Measurements from ENCODE around the gene SPATA2L. TPM values are rescaled to one million over a fixed set of nuclear protein-coding genes. Genes with fewer than 3 reads are reported as not detected.
A peak's percentile ranks its signal among the peaks of the same experiment; 100 is the strongest.

Gene SPATA2L
- total and polyA plus RNA-seq, 2 of the 13 experiments (the other 11 are each of a cell fraction or from before 2014, with no cell fraction given), result 9.1 to 20.7 TPM

GRCh38 chr16:89716493-89716892 is 15.0 kb upstream of the SPATA2L start:
- WGBS (ENCODE audit: low lambda C conversion rate), result 98% methylated on average over 14 of the region's 15 CpGs
- FAIRE-seq, result no peak

More at GRCh38 chr16:89716493-89716892, 15.0 kb upstream of the SPATA2L start:
- in situ Hi-C loops (cut with HindIII; ENCODE audit: extremely low pct_ligation_motif_present, low pct_unique_long_range_greater_than_20kb) (no loop called here), intact Hi-C loops (cut with micrococcal nuclease; ENCODE audit: unreplicated experiment) (no loop called here)
- CTCF ChIA-PET (ENCODE audit: low intra/inter-chr PET ratio, low total read pairs), result no interaction called here
- TF ChIP-seq ZBTB42 (CRISPR knock-in tag; IDR thresholded peaks at IDR 0.05), result no peak
- TF ChIP-seq ZNF672 (CRISPR knock-in tag; IDR thresholded peaks at IDR 0.05), result no peak
- TF ChIP-seq HOXD1 (CRISPR knock-in tag; IDR thresholded peaks at IDR 0.05), result no peak
- TF ChIP-seq MAX (IDR thresholded peaks at IDR 0.05), result no peak
- no peak for TF ChIP-seq SIX1 (CRISPR knock-in tag; IDR thresholded peaks at IDR 0.05; ENCODE audit: borderline replicate concordance)
- no peak for TF ChIP-seq HOXA9 (CRISPR knock-in tag; IDR thresholded peaks at IDR 0.05; ENCODE audit: borderline replicate concordance)
- no peak for TF ChIP-seq STAT6 (CRISPR knock-in tag; IDR thresholded peaks at IDR 0.05; ENCODE audit: borderline replicate concordance)
- 0 out of 2 replicates have a peak, but pooled peaks have one; percentile 24 for TF ChIP-seq ZNF225 (CRISPR knock-in tag; IDR thresholded peaks at IDR 0.05)
- DNase-seq (ENCODE audit: low spot score), result no peak
- no peaks in the 10 kb centered on the region for H3K9me3 ChIP-seq (ENCODE audit: low read length)
- H3K27ac ChIP-seq (ENCODE audit: extremely low read length, insufficient read depth, low read length), result no peak overlapping the region
- POLR2A ChIA-PET, result interaction anchor here (1.2 kb wide), 1 partner anchor 10 kb away, joined by 5 read pairs; no protein-coding TSS in a partner anchor
- H3K4me1 ChIP-seq (ENCODE audit: insufficient read depth, low read length), result peaks cover 26% of the 10 kb centered on the region
- H3K27me3 ChIP-seq (ENCODE audit: control insufficient read depth in 1 of 2, insufficient read depth in 2 of 2, low read length in 2 of 2), result no peaks in the 10 kb centered on the region; a peak in 1 of 5 replicates
- H3K79me2 ChIP-seq (ENCODE audit: insufficient read depth, low read length), result no peaks in the 10 kb centered on the region
- ATAC-seq, result no peak
- H3K36me3 ChIP-seq (replicated peaks in 1 of 2; ENCODE audit: control insufficient read depth in 1 of 2, insufficient read depth in 2 of 2, low read length in 2 of 2), result no peaks in the 10 kb centered on the region
- H3K4me2 ChIP-seq (ENCODE audit: low read depth, low read length), result no peak overlapping the region
- H3K9ac ChIP-seq (ENCODE audit: insufficient read depth, low read depth, low read length), result no peak overlapping the region
- H2AFZ ChIP-seq (ENCODE audit: low read length), result no peak overlapping the region
- no peaks in the 10 kb centered on the region; the same call in 1 of the 2 replicates for H4K20me1 ChIP-seq (ENCODE audit: insufficient read depth, low read length)
- no peak overlapping the region for H3K4me3 ChIP-seq (replicated peaks in 1 of 3; ENCODE audit: insufficient read depth in 1 of 3, low read depth in 2 of 3, low read length in 3 of 3)
- BruUV-seq (replicated peaks), result no TSS peak
